IPS-18a (cell line): Measurements from ENCODE around the gene SNX20.

ENCODE experiments used
- H3K27ac ChIP-seq: one replicate; pipeline ENCODE4 v1.5.1; 2013; ENCODE audit warnings: low read length
- H3K27me3 ChIP-seq: one replicate; pipeline ENCODE4 v1.6.1; 2013; ENCODE audit warnings: mild to moderate bottlenecking, low read length; ENCODE audit not compliant: control insufficient read depth, insufficient read depth
- H3K36me3 ChIP-seq: one replicate; pipeline ENCODE4 v1.6.1; 2013; ENCODE audit warnings: low read depth, low read length; ENCODE audit not compliant: control insufficient read depth
- H3K4me1 ChIP-seq: one replicate; pipeline ENCODE4 v1.6.1; 2013; ENCODE audit warnings: low read depth, low read length; ENCODE audit not compliant: control insufficient read depth
- H3K4me3 ChIP-seq: one replicate; pipeline ENCODE4 v1.5.1; 2013; ENCODE audit warnings: low read length
- H3K9ac ChIP-seq: one replicate; pipeline ENCODE4 v1.6.1; 2013; ENCODE audit warnings: mild to moderate bottlenecking, low read length, moderate library complexity
- H3K9me3 ChIP-seq: one replicate; pipeline ENCODE4 v1.6.1; 2013; ENCODE audit warnings: low read depth, low read length; ENCODE audit not compliant: control insufficient read depth

SNX20 gene

DNA sequence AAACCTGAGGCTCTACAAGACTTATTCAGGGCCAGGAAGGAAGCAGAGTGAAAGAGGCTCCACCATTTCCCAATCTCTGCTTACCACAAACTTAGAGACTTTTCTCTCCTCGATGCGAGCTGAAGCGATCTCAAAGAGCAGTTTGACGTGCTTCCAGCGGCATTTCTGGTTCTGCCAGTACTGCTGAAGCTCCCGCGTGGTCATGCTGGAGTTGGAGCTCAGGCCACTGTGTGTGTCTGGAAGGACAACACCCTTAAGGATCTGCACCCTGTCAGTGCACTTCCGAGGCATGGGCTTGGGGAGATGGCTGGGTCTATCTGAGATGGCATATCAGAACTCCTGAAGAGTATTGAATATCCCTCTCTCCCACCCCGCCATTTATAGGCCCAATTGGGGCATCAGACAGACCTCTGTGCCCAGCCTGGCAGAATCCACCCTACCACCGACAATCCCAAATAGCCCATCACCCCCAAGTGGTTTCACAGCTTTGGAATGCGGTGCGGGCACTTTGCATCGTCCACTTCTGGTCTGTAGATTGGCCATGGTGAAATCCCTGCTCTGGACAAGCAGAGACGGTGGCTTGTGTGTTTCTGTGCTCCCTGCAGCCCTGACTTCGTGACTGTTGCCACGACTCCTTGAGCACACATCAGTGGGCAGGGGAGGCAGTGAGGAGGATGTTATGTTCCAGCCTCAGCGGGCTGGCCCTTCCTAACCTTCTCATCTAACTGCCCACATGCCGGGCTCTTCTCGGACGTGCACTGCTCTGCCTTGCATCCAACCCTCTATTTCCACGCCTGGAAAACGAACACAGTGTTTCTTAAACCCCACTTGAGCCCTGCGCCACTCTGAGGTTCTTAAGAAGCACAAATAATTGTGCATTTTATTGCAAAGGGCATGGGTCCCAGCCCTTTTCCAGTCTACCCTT is 5.2 kb downstream of the SNX20 start:
- Histone ChIP-seq H3K36me3 (no peaks in the 10 kb centered on the region), H3K9ac (no peak overlapping the region), H3K4me3 (no peak overlapping the region), H3K4me1 (no peaks in the 10 kb centered on the region), H3K27ac (no peak overlapping the region), H3K27me3 (no peaks in the 10 kb centered on the region), H3K9me3 (peaks cover 16% of the 10 kb centered on the region)

DNA sequence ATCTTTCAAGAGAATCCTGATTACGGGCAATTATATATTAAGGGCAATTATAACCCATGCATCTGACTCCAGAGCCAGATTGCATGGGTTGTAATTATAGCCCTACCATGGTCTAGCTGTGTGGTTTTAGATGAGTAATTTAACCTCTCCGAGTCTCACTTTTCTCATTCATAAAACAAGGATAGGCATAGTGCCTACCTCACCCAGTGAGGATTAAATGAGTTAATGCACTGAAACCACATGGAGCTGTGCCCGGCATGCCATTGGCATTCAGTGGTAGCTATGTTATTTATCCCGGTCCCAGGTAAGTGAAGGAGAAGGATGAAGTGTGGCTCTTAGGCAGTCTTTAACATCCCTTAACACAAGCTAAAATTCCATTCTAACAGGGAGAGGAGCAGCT is 6.3 kb downstream of the SNX20 start:
- peaks cover 16% of the 10 kb centered on the region for H3K9me3 ChIP-seq
- H3K4me1 ChIP-seq, result no peaks in the 10 kb centered on the region
- H3K36me3 ChIP-seq, result no peaks in the 10 kb centered on the region
- H3K9ac ChIP-seq, result no peak overlapping the region
- no peak overlapping the region for H3K27ac ChIP-seq
- H3K27me3 ChIP-seq, result no peaks in the 10 kb centered on the region
- no peak overlapping the region for H3K4me3 ChIP-seq

DNA sequence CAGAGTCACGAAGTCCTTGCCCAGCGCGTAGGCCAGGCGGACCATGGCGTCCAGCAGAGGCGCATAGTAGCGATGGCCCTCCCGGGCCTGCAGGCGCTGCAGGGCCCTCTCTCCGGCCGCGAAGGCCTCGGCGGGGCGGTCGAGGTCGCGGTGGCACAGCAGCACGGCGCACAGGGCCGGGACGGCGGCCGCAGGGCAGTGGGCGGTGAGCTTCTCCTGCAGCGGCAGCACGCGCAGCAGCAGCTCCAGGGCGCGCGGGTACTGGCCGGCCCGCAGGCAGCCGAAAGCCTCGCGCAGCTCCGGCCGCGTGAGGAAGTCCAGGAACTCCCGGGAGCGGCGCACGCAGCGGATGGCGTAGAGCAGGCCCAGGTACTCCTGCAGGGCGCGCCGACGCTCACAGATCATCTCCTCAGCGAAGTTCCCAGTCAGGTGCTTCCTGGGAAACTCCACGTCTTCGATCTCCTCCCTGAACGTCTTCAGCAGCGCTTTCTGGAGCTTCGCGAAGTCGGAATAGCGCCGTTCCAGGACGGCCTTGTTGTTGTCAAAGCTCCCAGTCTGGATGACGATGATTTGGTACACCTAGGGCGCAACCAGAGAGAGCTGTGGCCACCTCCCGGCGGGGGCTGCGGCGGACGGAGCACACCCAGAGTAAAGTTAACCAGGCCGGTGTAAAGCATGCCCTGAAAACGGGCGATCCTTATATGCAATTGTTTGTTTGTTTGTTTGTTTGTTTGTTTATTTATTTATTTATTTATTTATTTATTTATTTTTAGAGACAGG is 7.4 kb downstream of the SNX20 start:
- Histone ChIP-seq H3K4me3 (no peak overlapping the region), H3K9ac (no peak overlapping the region), H3K36me3 (no peaks in the 10 kb centered on the region)

DNA sequence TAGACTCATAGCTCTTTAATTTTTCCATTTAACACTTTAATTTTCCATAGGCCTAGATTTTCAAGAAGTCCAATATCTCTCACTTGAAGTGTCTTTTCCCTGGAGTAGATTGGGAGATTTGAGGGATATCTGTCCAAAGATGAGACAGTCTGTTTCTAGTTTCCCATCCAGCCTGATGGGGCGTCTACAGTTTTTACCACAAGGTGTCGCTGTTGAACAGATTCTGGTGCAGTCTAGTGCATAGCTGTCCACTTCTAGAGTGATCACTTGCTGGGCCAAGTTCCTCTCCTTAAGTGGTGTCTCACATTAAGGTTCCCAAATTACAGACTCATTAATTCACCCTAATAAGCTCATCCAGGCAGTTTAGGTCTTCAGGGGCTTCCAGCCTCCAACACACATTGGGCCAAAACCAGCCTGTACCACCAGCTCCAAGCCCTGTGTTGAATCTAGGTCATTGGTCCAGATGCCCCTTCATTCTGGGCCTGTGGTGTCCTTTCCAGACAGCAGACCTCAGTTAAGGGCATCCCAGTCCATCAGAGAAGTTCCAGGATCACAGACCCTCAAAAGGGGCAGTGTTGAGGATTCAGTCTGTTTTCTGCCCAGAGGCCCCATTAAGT is 9.4 kb downstream of the SNX20 start:
- no peak overlapping the region for H3K27ac ChIP-seq
- H3K36me3 ChIP-seq, result no peaks in the 10 kb centered on the region
- H3K27me3 ChIP-seq, result no peaks in the 10 kb centered on the region
- no peak overlapping the region for H3K4me3 ChIP-seq
- no peaks in the 10 kb centered on the region for H3K4me1 ChIP-seq
- H3K9ac ChIP-seq, result no peak overlapping the region
- H3K9me3 ChIP-seq, result peaks cover 16% of the 10 kb centered on the region

More for the DNA sequence above, 7.4 kb downstream of the SNX20 start:
- Histone ChIP-seq H3K27me3 (no peaks in the 10 kb centered on the region), H3K27ac (no peak overlapping the region), H3K4me1 (no peaks in the 10 kb centered on the region), H3K9me3 (peaks cover 16% of the 10 kb centered on the region)

DNA sequence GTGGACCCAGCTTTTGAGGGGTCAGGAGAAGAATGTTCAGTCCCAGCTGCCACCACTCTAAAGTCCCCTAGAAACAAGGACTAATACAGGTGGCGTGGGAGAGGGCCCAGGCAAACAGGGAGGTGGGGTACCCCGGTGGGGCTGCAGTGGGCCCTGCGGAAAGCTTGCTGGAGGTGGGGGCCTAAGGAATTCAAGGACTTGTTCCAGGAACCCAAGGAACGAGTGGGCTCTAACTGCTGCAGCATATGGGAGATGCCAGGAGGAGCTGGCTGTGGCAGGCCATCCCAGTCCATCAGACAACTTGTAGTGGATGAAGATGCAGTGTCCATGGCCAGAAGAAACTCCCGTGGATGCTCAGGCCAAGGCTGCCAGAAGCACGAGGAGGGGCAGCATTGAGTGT is 10.6 kb downstream of the SNX20 start:
- Histone ChIP-seq H3K9me3 (peaks cover 16% of the 10 kb centered on the region), H3K27me3 (no peaks in the 10 kb centered on the region), H3K4me3 (no peak overlapping the region), H3K4me1 (no peaks in the 10 kb centered on the region), H3K9ac (no peak overlapping the region), H3K27ac (no peak overlapping the region), H3K36me3 (no peaks in the 10 kb centered on the region)

DNA sequence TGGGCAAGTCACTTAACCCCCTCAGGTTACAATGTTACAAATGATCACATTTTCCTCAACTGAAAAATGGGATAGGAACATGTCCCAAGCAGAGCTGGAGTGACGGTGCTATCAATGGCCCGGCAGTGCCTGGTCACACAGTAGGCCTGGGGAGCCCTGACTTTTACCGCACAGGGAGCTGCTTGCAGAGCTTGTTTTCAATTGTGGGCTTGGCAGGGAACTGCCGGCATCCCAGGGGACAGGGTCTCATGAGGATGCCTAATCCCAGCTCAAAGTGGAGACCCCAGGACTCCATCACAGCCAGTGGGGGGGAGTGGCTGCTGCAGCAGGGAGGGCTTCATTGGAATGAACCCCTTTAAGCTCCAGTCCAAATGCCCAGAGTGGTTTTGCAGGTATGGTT is 11.4 kb downstream of the SNX20 start:
- H3K4me3 ChIP-seq, result no peak overlapping the region
- no peak overlapping the region for H3K27ac ChIP-seq
- H3K4me1 ChIP-seq, result peaks cover 3% of the 10 kb centered on the region
- peaks cover 16% of the 10 kb centered on the region for H3K9me3 ChIP-seq
- H3K27me3 ChIP-seq, result no peaks in the 10 kb centered on the region
- H3K9ac ChIP-seq, result no peak overlapping the region
- no peaks in the 10 kb centered on the region for H3K36me3 ChIP-seq

DNA sequence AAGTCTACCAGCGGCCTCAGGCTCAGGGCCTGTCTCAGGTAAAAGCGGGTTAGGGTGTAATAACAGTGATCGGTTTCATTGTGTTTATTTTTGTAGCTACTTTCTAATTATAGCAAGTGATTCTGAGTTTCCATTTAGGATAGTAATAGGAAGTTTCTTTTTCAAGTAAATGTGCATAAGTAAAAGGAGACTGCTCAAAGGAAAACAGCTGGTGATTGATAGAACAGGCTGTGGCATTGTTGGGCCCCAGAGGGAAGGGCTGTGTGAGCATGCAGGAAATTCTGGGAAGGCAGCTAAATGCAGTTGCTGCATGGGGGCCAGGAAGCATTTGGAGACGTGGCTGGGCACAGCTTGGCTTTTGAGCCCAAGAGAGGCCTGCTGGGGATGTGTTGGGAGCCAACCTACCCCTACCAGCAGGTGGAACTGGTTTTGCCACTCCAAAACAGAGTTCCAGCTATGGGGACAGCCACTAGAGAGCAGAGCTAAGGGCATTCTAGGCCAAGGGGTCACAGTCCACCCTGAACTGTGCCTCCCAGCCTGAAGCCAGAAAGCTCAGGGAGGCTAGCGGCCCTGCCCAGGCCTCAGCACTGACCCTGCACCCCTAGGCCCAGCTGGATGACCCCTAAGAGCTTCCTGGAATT is 12.6 kb downstream of the SNX20 start:
- Histone ChIP-seq H3K9me3 (peaks cover 16% of the 10 kb centered on the region), H3K4me1 (peaks cover 3% of the 10 kb centered on the region), H3K36me3 (no peaks in the 10 kb centered on the region), H3K4me3 (no peak overlapping the region), H3K9ac (no peak overlapping the region), H3K27me3 (no peaks in the 10 kb centered on the region), H3K27ac (no peak overlapping the region)

DNA sequence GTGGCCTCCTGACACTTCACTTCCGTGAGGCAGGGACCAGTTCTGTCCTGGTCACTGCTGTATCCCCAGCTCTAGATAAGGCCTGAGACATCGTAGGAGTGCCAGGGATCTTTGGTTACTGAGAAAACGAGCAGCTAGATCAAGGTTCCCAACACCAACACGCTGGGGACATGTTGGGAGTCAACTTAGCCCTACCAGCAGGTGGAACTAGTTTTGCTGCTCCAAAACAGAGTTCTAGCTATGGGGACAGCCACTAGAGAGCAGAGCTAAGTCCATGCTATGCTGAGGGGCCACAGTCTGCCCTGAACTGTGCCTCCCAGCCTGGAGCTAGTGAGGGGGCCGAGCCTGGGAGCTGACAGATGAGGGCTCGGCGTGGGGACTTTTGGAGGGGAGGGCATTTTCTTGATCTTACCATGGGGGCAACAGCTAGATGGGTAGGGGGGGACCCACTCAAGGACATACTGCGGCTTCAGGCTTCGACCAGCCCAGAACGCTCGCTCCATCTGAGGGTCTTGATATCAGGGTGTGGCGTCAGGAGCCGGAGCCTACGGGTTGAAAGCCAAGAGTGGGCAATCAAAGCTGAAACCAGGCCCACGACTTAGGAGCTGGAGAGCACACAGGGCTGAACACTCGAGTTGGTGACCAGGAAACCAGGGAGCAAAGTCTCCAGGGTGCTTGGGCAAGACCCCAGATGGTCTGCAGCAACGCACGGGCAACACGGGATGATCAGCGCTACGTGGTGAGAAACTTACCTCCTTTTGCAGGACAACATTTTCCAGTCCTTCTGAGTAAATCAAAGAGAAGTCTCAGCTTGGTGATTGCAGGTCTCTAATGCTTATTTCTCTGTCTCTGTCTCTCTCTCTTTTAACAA is 13.4 kb downstream of the SNX20 start:
- H3K4me3 ChIP-seq, result no peak overlapping the region
- H3K36me3 ChIP-seq, result no peaks in the 10 kb centered on the region
- H3K27me3 ChIP-seq, result no peaks in the 10 kb centered on the region
- no peak overlapping the region for H3K9ac ChIP-seq
- H3K4me1 ChIP-seq, result peaks cover 3% of the 10 kb centered on the region
- H3K9me3 ChIP-seq, result peaks cover 16% of the 10 kb centered on the region
- no peak overlapping the region for H3K27ac ChIP-seq

DNA sequence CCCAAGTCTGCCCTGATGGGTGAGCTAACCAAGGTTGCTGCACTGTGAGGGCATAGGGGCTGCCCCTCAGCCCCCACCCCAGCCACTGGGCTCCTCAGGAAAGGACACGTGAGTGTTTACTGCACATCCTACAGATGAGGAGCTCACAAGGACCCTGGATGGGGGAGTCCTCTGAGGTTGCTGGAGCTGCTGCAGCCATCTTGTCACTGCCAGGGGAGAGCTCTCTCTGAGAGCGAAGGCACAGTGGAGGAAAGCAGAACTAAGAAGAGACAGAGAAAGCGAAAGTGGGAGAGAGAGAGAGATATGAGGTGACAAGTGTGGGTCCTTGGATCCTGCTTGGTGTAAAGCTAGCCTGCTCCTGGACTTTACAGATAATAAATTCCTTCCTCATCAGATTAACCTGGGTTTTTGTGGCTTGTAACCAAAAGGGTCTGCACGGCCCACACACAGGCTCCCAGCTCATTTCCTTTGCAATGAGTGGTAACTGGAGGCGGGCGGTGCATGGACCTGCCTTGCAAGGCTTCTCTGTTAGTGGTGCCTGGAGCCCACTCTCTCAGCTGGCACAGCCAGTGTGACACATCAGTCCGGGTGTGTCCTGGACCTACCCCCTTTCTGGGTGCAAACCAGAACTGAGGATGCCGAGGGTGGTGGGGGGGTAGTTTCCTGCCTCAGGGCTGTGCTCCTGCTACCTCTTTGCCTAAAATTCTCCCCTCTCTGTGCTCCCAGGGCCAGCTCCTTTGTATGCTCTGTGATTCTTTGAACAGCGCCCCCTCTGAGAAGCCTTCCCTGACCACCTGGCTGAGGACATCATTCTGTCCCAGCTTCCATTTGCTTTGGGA is 14.2 kb downstream of the SNX20 start:
- no peak overlapping the region for H3K4me3 ChIP-seq
- no peak overlapping the region for H3K27ac ChIP-seq
- H3K27me3 ChIP-seq, result no peaks in the 10 kb centered on the region
- no peaks in the 10 kb centered on the region for H3K36me3 ChIP-seq
- peaks cover 3% of the 10 kb centered on the region for H3K4me1 ChIP-seq
- H3K9ac ChIP-seq, result no peak overlapping the region
- peaks cover 7% of the 10 kb centered on the region for H3K9me3 ChIP-seq
